Measurements from ENCODE around the gene PDE10A.

GRCh38 chr6:165647041-165647440, 16.0 kb downstream of the PDE10A start:
- TF ChIP-seq CTCF (conservative IDR thresholded peaks at IDR 0.05; ENCODE audit: low read depth, low read length) (no peak), EZH2phosphoT487 (IDR thresholded peaks at IDR 0.05; ENCODE audit: borderline replicate concordance, low read length) (no peak)

Measured in PC-3 (cell line).